ENCODE results near the gene PCBD1.

DNA sequence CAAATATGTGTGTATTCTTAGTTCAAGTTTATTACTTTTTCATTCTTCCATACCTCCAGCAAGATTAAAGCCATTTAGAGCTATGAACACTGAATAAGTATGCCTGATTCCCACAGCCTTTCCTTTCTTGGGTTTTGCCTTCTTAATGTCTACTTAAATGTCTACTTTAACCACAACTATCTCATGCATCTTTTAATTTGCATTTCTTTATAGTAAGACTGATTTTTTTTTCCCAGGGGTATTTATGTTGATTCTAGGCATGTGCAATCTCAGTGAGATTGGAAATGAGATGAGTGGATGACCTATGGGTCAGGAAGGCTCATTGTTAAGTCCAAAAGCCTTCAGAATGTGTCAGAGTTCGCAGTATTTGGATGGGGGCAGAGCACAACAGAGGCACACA lies 3.6 kb downstream of the PCBD1 start:
- TF ChIP-seq TCF12 (IDR thresholded peaks at IDR 0.05; ENCODE audit: low read depth) = no peak
- TF ChIP-seq MAX (IDR thresholded peaks at IDR 0.05) = no peak
- TF ChIP-seq, protein P1, sequence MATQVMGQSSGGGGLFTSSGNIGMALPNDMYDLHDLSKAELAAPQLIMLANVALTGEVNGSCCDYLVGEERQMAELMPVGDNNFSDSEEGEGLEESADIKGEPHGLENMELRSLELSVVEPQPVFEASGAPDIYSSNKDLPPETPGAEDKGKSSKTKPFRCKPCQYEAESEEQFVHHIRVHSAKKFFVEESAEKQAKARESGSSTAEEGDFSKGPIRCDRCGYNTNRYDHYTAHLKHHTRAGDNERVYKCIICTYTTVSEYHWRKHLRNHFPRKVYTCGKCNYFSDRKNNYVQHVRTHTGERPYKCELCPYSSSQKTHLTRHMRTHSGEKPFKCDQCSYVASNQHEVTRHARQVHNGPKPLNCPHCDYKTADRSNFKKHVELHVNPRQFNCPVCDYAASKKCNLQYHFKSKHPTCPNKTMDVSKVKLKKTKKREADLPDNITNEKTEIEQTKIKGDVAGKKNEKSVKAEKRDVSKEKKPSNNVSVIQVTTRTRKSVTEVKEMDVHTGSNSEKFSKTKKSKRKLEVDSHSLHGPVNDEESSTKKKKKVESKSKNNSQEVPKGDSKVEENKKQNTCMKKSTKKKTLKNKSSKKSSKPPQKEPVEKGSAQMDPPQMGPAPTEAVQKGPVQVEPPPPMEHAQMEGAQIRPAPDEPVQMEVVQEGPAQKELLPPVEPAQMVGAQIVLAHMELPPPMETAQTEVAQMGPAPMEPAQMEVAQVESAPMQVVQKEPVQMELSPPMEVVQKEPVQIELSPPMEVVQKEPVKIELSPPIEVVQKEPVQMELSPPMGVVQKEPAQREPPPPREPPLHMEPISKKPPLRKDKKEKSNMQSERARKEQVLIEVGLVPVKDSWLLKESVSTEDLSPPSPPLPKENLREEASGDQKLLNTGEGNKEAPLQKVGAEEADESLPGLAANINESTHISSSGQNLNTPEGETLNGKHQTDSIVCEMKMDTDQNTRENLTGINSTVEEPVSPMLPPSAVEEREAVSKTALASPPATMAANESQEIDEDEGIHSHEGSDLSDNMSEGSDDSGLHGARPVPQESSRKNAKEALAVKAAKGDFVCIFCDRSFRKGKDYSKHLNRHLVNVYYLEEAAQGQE (IDR thresholded peaks at IDR 0.05; ENCODE audit: low read depth) = no peak
- TF ChIP-seq NFIC (IDR thresholded peaks at IDR 0.05) = no peak
- TF ChIP-seq ZBTB7A (IDR thresholded peaks at IDR 0.05; ENCODE audit: low read depth) = no peak
- TF ChIP-seq, protein P2, sequence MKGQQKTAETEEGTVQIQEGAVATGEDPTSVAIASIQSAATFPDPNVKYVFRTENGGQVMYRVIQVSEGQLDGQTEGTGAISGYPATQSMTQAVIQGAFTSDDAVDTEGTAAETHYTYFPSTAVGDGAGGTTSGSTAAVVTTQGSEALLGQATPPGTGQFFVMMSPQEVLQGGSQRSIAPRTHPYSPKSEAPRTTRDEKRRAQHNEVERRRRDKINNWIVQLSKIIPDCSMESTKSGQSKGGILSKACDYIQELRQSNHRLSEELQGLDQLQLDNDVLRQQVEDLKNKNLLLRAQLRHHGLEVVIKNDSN (IDR thresholded peaks at IDR 0.05) = no peak
